HG03196 (cell line): ENCODE results near the gene LRRC55.
"Not testable (repeated sequence)": the region's sequence is repeated elsewhere in the genome, so short reads cannot be mapped to it uniquely, and the experiment has no call there.

Experiments
- ATAC-seq: cut with Tn5 transposase; IDR thresholded peaks from one replicate; pipeline ENCODE4 v1.9.1; 2021; ENCODE audit not compliant: unreplicated experiment

Gene LRRC55

DNA sequence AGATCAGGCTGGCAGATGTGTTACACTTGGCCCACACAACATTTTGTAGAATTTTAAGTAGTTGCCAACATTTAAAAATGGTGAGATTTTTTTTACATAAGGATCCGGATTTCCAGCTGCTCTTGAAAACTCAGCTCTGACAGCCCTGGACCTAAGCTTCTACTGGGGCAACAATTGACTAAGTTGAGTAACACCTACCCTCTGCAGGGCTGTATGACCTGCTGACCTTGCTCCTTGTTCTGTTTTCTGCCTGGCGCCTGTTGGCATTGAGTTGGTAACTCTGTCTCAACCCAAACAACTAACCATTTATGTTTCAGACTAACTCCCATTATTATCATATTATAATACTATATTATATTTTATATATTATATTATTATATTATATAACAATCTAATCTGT lies 21.1 kb upstream of the LRRC55 start:
- no peak for ATAC-seq

DNA sequence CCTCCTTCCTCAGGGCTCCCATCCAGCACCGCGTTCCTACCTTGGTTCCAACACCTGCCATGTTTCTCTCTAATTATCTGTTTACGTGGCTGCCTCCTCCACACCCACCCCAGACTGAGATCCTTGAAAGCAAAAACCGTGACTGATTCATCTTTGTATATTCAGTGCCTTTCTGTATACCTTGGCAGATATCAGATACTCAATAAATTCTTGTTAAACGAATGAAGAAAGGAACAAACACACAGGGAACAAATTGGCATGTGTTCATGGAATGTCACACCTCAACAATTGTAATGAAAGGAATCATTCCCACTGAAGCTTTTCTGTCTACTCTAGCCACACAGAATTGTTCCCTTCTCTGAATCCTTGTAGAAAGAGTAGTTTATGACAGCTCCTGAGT lies 20.4 kb upstream of the LRRC55 start:
- ATAC-seq: no peak

DNA sequence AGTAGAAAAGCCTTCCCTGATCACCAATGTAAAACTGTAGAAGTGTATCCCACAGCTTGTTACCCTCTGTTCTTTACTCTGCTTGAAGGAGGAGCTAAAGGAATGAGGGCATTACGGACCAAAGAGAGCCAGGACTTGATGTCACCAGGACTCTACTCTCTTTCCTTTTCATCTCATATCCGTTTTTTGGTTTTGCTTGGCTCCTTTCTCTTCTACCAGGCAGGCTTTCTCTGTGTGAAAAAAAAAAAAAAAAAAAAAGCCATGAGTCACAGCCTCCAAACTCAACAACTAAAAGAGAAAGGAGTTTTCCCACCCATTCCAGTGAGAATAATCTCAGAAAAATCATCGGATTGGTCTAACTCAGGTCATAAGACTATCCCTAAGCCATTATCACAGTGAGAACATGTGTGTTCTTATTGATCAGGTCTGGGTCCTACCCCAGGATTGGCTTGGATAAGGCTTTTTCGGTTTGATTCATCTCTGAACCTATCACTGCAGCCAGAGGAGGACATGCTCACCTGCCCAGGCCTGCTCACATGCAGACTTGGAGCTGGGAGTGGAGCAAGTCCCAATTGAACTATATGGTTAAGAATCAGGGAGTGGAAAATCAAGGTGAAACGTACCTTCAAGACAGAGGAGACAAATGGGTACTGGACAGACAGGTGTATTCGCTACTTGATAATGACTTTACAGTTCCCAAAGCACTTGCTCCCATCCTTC lies 19.4 kb upstream of the LRRC55 start:
- no peak for ATAC-seq

DNA sequence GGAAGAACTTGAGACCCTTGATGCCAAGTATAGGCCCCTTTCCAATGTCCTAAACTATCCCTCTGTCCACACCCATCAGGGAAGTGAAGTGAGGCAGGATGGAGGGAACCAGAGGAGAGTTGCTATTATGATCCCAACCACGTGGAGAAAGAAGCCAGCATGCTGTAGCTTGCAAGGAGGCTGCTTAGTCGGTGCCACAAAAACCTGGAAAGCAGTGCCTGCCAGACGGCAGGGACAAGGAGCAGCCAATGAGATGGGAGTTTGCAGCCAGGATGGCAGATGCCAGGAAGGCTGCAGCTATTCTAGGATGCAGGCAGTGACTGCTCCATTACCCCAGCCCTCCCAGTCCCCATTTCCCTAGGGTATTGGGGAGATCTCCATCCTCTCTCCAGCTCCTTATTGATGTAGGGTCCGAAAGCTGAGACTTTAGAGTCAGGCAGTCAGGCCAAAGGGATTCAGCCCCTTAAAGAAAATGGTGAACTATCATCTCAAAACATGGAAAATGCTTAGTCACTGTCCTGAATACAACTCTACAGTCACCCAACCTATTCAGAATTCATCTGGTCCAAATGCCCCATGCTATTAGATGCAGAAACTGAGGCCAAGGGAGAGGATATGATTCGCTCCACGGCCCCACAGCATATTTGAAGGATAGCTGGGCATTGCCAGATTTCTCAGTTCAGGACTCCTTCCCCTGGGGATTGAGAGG lies 18.4 kb upstream of the LRRC55 start:
- ATAC-seq: no peak

DNA sequence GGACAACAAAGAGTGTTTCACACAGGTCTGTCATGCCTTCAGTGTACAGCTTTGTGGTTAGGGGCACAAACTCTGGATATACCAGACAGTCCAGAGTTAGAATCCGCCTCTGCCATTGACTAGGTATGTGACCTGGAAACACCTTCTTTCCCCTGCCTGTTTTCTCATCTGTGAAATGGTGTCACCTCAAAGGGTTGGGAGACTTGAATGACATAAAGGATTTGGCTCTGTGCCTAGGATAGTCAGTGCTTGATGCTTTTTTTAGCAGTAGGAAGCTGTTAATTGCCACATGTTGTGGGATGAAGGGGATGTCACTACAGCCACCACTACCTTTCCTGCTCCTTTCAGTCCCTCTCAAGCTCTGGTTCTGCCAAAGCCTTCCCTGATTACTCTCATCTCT lies 17.4 kb upstream of the LRRC55 start:
- no peak for ATAC-seq

DNA sequence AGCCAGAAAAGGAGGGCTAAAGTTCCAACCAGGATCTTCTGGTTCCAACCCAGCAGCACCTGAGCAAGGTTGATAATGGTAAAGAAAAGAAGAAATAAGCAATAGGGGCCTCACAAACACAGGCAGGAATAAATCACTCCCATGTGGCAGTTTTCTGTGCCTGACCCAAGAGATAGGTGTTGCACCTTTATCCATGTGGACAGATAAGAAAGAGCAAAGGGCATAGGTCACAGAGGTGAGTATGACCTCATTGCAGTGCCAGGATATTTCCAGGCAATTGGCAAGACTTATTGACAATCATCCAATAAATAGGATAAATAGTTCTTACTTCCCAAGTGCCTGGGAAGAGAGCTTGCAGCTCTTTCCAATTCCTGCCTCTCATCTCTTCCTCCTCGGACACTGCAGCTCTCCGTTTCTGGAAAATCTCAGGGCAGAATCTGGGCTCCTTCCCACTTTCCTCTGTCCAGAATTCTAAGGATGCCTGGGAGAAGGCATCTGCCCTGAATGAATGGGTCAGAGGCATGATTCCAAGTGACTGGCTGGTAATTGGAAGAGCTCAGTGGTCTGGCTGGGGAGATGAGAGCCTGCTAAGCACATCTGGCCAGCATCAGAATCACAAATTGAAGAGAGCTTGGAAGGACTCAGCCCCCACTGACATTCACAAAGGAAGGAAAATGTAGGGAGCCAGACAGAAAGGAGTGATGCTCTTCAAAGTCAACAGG lies 14.5 kb upstream of the LRRC55 start:
- no peak for ATAC-seq

DNA sequence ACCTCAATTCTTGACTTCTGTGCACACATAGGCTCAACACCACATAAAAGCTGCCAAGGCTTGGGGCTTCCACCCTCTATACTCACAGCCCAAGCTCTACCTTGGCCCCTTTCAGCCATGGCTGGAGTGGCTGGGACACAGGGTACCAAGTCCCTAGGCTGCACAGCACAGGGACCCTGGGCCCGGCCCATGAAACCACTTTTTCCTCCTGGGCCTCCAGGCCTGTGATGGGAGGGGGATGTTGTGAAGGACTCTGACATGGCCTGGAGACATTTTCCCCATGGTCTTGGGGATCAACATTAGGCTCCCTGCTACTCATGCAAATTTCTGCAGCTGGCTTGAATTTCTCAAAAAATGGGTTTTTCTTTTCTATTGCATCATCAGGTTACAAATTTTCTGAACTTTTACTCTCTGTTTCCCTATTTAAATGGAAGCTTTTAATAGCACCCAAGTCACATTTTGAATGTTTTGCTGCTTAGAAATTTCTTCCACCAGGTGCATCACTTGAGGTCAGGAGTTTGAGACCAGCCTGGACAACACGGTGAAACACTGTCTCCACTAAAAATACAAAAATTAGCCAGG lies 11.9 kb upstream of the LRRC55 start:
- not testable (repeated sequence) for ATAC-seq

DNA sequence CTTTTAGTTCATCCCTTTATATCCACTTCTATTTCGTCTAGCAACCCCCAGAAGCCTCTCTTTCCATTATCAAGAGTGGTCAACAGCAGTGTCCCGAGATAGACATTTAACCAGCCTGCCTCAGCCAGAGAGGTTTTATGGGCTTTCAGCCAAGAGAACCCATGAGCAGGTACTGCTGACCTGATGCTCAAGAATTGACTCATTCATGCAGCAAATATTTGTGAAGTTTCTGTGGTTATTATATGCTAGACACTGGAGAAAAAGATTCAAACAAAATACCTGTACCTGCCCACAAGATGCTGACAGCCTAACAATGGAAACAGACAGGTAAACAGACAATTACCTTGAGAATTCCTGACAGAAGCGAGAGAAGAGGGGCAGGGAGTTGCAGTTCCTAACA lies 9.7 kb upstream of the LRRC55 start:
- no peak for ATAC-seq

DNA sequence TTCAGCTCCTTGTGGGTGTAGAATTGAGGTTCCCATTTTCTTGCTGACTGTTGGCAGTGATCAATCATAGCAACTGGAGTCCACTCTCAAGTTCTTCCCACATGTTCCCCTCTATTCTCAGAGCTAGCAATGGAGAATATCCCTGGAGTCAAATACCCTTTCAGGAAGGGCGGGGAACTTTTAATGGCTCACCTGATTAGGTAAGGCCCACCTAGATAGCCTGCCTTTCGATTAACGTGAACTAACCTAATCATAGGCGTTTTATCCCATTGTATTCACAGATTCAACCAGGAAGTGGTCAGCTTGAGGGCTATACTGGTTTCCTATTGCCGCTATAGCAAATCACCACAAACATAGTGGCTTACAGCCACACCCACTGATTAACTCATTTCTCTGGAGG lies 7.1 kb upstream of the LRRC55 start:
- no peak for ATAC-seq

DNA sequence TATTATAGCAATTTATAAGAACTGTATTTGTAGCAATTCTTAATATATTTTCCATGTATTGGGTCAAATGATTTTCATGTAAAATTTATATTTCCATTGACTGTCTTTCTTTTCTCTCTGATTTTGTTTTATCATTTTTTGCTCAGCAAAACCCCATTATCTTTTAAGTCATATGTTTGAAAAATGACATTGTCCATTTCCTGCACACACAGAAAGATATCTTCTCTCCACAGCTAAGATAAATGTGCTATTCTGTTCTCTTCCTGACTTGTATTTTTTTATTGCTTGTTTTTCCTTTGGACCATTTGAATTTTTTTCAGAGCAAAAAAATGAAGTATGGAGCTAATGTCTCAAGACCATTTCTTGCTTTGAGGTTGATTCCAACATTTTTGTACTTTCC lies 6.3 kb upstream of the LRRC55 start:
- no peak for ATAC-seq

DNA sequence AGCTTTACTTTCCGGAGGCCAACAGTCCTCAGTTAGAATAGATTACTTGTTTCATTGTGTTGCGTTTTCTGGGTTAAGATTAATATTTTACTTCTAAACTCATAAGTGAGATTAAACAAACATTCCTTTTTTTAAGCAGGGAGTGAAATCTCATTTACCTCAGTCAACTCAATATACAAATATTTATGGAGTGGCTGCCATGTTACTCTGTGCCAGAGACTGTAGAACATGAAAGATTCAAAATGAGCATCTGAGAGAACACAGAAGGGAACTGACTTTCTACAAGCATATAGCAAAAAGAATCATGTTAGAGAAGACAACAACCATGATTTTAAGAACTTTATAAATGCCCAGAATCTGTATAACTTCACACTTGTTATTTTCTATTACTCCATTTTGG lies 3.4 kb upstream of the LRRC55 start:
- no peak for ATAC-seq

DNA sequence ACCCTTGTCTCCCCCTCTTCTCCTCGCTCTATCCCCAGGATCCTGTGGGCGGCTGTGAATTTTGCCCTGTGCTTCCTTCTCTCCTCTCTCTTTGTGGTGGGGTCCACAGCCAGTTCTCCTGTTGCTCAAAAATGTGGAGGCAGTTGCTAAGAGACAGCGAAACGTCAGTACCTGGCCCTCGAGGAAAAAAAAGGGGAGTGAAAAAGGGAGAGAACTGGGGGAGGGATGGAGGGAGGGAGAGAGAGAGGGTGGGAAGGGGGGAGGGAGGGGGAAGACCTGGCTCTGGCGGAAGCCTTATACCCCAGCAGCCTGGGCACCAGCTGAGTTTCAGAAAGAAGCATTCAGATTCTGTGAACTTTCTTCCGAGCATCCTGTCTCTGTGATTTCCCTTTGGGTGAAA lies 2.1 kb upstream of the LRRC55 start:
- no peak for ATAC-seq

DNA sequence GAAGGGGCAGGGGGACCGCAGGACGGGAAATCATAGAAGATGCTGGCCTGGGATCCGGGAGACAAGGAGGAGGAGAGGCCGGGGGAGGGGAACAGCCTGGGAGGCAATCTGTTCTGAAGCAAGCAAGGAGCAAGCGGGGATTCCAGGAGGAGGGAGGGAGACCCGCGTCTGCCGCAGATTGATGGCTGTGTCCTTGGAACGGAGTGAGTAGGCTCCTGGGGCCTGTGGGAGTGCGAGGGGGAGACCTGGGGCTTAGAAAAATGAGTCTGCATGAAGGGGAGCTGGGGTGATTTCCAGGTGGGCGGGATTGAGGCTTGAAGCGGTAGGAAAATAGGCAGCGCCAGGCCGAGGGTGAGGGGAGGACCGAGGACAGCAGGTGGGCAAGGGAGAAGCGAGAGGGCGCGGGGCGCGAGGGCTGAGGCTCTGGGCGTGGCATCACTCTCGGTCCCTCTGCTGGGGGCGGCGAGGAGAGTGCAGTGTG lies 1.6 kb upstream of the LRRC55 start:
- no peak for ATAC-seq

DNA sequence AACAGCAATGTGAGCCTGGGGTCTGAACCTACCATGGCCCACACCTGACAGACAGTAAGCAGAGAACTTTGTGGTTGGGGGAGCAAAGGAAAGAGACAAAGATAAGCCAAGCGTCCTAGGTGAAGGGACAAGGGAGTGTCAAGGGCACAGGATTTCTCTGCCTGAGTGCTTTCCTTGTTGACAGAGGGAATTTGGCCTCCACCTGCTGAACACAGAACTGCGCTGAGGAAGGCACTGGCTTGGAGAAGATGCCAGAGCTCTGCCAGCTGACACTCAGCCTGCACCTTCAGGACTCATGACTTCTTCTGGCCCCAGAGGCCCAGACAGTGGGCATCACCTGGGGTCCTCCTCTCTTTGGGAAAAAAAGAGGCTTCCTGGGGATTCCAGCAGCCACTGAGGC lies 789 bp upstream of the LRRC55 start:
- ATAC-seq: no peak

DNA sequence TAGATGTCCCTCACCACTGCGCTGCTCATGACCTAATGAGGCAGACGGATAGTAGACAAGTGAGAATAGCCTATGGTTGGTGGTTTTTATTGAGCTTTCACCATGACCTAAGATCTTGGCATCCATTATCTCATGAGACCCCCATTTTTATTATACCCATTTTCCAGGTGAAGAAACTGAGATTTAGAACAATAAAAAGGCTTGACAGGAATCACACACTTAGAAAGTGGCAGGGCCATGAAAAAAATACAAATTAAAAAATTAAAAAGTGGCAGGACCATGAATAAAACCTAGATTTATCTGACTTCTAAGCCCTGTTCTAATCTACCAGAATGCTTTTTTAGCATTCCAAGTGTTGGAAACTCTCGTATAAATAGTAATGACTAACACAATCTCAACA lies 1.1 kb downstream of the LRRC55 start:
- ATAC-seq: no peak

DNA sequence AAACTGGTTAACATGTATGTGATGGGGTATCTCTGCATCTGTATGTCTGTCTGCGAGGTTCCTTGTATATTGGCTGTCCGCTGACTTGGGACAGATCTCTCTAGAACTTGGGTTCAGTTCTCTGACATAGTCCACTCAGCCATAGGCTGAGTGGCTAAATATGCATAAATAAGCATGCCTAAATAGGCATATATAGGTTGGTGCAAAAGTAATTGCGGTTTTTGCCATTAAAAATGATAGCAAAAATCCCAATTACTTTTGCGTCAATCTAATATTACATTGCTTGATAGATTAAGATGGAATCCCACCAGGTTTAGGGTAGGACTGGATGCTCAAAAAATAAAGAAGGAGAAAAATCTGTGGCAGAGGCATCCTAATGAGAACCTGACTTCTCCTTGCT lies 8.8 kb downstream of the LRRC55 start:
- no peak for ATAC-seq

DNA sequence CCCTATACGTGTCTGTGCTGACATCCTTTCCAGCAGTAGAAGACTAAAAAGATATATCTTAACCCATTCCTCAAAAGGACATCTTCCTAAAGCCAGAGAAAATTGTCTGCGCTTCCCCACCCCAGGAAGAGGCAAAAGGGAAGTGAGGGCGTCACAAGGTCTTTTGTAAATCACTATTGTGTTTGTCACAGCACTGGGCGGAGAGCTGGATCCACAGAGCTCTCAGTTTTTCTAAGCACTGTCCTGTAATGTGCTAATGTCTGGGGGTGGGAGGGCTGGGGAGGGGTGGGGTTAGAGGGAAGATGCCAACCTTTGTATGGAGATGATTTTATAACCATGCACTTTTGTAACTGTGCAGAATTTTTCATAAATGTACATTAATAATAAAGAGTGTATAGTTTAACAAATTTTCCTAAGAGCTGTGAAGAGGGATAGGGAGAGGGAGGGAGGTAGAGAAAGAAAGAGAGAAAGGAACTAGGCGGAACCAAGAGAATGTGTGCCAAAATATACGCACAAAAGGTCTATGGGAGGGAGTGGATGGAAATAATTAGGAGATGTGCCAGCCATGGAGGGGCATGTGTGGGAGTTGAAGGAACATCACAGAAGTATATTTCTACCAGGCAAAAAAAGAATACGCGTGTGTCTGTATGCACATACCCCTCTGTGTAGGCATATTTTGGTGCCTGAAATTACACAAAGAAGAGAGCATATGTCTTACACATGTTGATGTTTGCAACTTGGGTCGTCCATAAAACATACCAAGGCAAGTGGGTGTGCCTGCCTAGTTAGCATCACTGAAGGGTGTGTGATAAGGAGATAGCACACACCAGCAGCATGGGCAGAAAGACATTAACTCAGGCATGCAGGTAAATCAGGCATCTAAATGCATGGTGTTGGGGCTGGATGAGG lies 9.8 kb downstream of the LRRC55 start:
- no peak for ATAC-seq

DNA sequence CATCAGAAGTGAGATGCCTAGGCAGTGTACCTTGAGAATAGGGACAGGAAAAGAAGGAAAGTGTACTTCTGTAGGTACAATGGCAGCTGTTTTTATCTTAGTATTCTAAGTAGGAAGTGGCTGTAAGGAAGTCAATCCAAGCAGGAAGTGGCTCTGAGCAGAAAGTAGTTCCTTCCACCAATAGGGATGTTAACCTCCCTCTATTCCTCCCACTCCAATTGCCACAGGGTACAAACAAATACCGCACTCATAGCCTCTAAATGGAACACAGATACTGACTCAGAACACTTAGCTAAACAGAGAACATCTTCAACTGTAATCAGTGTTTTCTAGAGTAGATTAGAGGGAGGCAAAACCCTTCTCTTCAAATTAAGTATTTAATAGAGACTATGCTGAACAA lies 10.6 kb downstream of the LRRC55 start:
- ATAC-seq: no peak

DNA sequence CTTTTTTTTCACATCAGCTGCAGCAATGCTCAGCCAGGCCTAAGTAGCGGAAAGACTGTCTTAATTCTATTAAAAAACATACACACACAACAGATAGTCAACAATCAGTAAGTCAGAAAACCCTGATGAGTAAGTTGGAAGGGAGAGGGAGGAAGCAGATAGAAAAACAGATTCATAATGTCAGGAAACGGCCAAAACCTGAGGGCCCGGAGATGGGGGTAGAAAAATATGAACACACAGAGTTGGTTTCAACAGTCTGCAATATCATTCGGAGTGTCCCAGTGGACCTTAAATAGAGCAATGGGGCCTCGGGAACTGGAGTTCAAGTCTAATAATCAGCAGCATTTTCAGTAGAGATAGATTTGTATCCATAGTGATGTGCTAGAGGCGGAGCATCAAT lies 14.8 kb downstream of the LRRC55 start:
- no peak for ATAC-seq

DNA sequence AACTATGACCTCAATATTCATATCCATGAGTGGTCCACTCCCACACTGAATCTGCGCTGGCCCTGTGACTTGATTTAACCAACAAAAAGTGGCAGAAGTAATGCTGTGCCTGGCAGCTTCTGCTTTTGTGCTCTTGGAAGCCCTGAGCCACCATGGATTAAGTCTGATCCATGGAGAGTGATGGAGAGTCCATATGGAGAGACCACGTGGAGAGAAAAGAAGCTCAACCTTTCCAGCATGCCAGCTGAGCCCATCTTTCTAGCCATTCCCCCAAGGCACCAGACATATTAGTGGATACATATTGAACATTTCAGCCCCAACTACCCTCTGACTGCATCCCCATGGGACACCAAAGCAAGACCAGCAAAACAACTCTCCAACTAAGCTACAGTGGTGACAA lies 16.0 kb downstream of the LRRC55 start:
- no peak for ATAC-seq

DNA sequence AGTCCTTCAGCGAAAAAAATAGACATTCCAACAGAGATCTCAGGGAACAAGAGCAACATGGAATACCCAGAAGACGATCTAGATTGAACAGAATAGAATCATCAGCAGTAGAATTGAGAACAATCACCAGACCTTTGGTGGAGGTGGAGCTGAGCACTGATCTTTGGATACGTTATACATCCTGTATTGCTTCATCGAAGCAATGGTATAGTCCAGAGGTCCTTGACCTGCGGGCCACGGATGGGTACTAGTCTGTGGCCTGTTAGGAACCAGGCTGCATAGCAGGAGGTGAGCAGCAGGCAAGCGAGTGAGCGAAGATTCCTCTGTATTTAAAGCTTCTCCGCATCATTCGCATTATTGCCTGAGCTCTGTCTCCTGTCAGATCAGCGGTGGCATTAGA lies 17.6 kb downstream of the LRRC55 start:
- no peak for ATAC-seq
